ENCODE results near the gene GTF3C5.

DNA sequence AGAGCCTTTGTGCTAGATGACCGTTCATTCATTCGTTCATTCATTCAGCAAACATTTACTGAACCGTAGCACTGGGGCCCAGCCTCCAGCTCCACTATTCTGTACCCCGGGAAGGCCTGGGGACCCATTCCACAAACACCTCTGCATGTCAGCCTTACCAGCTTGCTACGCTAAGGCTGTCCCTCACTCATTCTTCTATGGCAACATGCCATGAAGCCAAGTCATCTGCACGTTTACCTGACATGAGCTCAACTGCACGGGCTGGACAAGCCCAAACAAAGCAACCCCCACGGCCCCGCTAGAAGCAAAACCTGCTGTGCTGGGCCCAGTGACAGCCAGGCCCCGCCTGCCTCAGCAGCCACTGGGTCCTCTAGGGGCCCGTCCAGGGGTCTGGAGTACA, 37.0 kb downstream of the GTF3C5 start:
- TF ChIP-seq POLR2A (IDR thresholded peaks at IDR 0.05), result no peak
- TF ChIP-seq, protein P1, sequence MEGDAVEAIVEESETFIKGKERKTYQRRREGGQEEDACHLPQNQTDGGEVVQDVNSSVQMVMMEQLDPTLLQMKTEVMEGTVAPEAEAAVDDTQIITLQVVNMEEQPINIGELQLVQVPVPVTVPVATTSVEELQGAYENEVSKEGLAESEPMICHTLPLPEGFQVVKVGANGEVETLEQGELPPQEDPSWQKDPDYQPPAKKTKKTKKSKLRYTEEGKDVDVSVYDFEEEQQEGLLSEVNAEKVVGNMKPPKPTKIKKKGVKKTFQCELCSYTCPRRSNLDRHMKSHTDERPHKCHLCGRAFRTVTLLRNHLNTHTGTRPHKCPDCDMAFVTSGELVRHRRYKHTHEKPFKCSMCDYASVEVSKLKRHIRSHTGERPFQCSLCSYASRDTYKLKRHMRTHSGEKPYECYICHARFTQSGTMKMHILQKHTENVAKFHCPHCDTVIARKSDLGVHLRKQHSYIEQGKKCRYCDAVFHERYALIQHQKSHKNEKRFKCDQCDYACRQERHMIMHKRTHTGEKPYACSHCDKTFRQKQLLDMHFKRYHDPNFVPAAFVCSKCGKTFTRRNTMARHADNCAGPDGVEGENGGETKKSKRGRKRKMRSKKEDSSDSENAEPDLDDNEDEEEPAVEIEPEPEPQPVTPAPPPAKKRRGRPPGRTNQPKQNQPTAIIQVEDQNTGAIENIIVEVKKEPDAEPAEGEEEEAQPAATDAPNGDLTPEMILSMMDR (IDR thresholded peaks at IDR 0.05), result no peak

All from right lobe of liver (tissue), 4 donors.